ENCODE measurements around the gene MBD3.

Gene MBD3

DNA sequence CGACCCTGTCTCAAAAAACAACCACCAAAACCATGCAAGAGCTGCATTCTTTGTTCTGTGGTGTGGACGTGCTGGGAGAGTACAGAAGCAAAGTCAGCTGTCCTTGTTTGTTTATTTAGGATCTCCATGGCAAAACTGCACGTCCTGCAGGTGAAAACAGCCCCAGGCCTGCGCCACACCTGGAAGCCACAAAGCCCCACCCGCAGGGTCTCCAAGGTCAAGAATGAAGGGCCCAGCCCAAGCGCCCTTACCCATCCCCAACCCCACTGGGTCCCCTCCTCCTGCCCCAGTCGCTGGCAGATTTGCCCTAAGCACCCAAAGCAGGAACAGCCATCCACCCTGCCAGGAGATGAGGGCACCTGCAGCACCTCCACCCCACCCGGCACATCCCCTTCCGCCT, 10.5 kb downstream of the MBD3 start:
- H3K27me3 Mint-ChIP-seq (ENCODE audit: low read depth, poor library complexity), result no peaks in the 10 kb centered on the region
- no peak for DNase-seq
- H3K9me3 Mint-ChIP-seq, result no peaks in the 10 kb centered on the region
- H3K36me3 Mint-ChIP-seq (ENCODE audit: low read depth), result peaks cover 69% of the 10 kb centered on the region
- H3K27ac Mint-ChIP-seq, result no peak overlapping the region
- no peaks in the 10 kb centered on the region for H3K4me1 Mint-ChIP-seq
- TF ChIP-seq, protein P1, sequence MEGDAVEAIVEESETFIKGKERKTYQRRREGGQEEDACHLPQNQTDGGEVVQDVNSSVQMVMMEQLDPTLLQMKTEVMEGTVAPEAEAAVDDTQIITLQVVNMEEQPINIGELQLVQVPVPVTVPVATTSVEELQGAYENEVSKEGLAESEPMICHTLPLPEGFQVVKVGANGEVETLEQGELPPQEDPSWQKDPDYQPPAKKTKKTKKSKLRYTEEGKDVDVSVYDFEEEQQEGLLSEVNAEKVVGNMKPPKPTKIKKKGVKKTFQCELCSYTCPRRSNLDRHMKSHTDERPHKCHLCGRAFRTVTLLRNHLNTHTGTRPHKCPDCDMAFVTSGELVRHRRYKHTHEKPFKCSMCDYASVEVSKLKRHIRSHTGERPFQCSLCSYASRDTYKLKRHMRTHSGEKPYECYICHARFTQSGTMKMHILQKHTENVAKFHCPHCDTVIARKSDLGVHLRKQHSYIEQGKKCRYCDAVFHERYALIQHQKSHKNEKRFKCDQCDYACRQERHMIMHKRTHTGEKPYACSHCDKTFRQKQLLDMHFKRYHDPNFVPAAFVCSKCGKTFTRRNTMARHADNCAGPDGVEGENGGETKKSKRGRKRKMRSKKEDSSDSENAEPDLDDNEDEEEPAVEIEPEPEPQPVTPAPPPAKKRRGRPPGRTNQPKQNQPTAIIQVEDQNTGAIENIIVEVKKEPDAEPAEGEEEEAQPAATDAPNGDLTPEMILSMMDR (IDR thresholded peaks at IDR 0.05), result no peak
- no peak overlapping the region for H3K4me3 Mint-ChIP-seq

DNA sequence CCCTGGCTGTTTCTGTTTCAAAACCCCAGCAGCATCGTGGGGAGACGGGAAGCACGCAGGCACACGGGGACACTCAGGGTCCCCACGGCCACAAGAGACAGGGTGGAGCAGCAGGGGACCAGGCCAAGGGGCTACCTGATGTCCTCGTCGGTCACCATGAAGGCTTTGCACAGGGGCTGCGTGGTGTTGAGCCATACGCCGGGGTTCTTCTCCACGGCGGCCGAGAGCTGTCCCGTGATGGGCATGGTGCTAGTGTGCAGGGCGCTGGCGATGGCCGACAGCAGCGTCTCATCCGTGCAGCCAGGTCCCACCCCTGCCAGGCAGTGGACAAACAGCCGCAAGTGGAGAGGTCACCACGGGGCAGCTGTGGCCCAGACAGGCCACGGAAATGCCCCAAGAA, 11.7 kb downstream of the MBD3 start:
- no peak overlapping the region for H3K4me3 Mint-ChIP-seq
- TF ChIP-seq, protein P1 (IDR thresholded peaks at IDR 0.05), result no peak
- no peak for DNase-seq
- H3K9me3 Mint-ChIP-seq, result no peaks in the 10 kb centered on the region
- peaks cover 62% of the 10 kb centered on the region for H3K36me3 Mint-ChIP-seq (ENCODE audit: low read depth)
- peak overlapping the region; percentile 81 for H3K27ac Mint-ChIP-seq
- no peaks in the 10 kb centered on the region for H3K27me3 Mint-ChIP-seq (ENCODE audit: low read depth, poor library complexity)
- no peaks in the 10 kb centered on the region for H3K4me1 Mint-ChIP-seq

DNA sequence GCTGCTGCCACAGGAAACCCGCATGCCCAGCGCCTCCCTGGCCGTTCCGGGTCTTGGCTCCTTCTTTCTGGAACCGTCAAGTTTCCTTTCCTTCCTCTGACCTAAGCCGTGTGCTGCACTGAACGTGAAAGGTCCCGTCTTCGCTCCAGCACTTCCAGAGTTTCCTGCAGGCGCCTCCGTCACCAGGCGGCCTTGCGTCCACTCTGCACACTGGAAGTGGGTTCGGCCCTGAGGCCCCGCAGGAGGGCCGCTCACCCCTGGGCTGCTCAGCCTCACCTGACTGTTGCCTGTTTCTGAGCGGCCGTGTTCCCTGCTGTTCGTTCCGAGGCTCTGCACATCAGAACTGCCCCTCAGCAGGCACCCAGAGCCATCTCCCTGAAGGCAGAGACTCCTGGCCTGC, 12.3 kb downstream of the MBD3 start:
- no peaks in the 10 kb centered on the region for H3K4me1 Mint-ChIP-seq
- no peak overlapping the region for H3K4me3 Mint-ChIP-seq
- H3K27ac Mint-ChIP-seq, result peak overlapping the region; percentile 81
- peaks cover 60% of the 10 kb centered on the region for H3K36me3 Mint-ChIP-seq (ENCODE audit: low read depth)
- H3K9me3 Mint-ChIP-seq, result no peaks in the 10 kb centered on the region
- TF ChIP-seq, protein P1 (IDR thresholded peaks at IDR 0.05), result no peak
- peaks cover 3% of the 10 kb centered on the region for H3K27me3 Mint-ChIP-seq (ENCODE audit: low read depth, poor library complexity)
- DNase-seq, result no peak

DNA sequence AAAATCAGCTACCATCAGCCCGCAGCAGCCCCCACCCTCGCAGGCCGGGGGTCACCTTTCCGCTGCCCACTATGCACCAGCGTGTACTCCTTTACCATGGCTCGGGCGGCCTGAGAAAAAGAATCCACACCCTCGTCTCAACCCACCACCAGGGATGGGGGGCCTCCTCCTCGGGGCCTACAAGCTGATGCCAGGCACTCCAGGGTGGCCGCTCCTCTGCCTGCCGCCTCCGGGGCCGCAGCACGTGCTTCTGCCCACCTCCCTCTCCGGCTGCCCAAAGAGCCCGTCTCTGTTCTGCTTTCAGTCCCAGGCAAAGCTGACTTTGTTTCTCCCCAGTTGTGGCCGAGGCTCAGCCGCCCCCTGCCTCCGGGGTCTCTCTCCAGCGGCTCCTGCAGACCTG, 13.4 kb downstream of the MBD3 start:
- no peak for DNase-seq
- Mint-ChIP-seq H3K4me1 (no peaks in the 10 kb centered on the region), H3K27ac (peak overlapping the region; percentile 78), H3K4me3 (no peak overlapping the region), H3K9me3 (no peaks in the 10 kb centered on the region), H3K27me3 (ENCODE audit: low read depth, poor library complexity) (peaks cover 3% of the 10 kb centered on the region), H3K36me3 (ENCODE audit: low read depth) (peaks cover 48% of the 10 kb centered on the region)
- TF ChIP-seq, protein P1 (IDR thresholded peaks at IDR 0.05), result no peak

DNA sequence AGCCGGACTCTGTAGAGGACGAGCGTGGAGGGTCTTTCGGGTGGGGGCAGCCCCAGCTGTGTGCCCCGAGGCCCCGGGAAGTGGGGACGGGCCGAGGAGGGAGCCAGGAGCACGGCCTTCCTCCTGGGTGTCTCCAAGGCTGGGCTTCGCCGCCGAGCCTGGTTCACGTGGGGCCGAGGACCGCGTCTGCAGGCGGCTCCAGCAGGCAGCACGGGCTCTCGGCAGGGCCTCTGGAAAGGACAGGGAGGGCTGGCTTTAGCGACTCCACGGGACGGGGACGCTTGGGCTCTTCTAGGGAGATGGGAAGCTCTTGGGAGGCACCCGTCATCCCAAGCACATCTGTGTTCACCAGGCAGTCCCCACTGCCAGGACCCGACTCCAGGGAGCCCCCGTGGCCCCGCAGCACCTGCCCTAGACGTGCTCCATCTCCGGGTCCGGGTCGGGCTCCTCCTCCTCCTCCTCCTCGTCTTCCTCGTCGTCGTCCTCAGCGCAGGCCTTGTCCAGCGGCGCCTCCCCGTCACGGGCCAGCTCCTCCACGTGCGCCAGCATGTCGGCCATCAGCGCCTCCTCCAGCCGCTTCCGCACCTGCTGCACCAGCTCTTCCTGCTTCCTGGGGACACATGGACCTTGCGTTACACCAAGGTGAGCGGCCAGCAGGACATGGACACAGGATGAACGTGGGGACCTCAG, 14.6 kb downstream of the MBD3 start:
- Mint-ChIP-seq H3K27me3 (ENCODE audit: low read depth, poor library complexity) (peaks cover 3% of the 10 kb centered on the region), H3K9me3 (no peaks in the 10 kb centered on the region), H3K27ac (peak overlapping the region; percentile 71), H3K4me3 (no peak overlapping the region), H3K4me1 (peaks cover 6% of the 10 kb centered on the region), H3K36me3 (ENCODE audit: low read depth) (peaks cover 37% of the 10 kb centered on the region)
- TF ChIP-seq, protein P1 (IDR thresholded peaks at IDR 0.05), result no peak
- no peak for DNase-seq

Data from nephron progenitor cell (in vitro differentiated cells).